H4 (cell line): ENCODE data around the gene PUDP. TPM values are rescaled to one million over a fixed set of nuclear protein-coding genes. Genes with fewer than 3 reads are reported as not detected.

Experiments used
- DNase-seq: peaks from one replicate; pipeline ENCODE4 v3.0.0-alpha.2; 2015; ENCODE audit warnings: low spot score
- total RNA-seq: library from RNA; depleted of rRNA; stranded (reverse); fragments of >200 nt; shearing (Covaris generic); gene quantifications from 2 replicates; pipeline ENCODE4 v1.2.3, GENCODE V29; 2014

Gene PUDP
- total RNA-seq, 1 experiment from 2014 or later, result 17.0 TPM

GRCh38 chrX:7074148-7074907, 73.6 kb downstream of the PUDP start:
- DNase-seq, result no peak

- no peak for DNase-seq
Observed at GRCh38 chrX:7073336-7073735, 74.6 kb downstream of the PUDP start.

- DNase-seq, result no peak
Observed at GRCh38 chrX:7072856-7073255, 75.1 kb downstream of the PUDP start.

GRCh38 chrX:7071390-7071789, 76.6 kb downstream of the PUDP start:
- DNase-seq, result no peak

- no peak for DNase-seq
Observed at GRCh38 chrX:7069556-7069955, 78.4 kb downstream of the PUDP start.

- peak; percentile 4 for DNase-seq
Observed at GRCh38 chrX:7068939-7069367, 79.0 kb downstream of the PUDP start.

- no peak for DNase-seq
Observed at GRCh38 chrX:7067256-7067655, 80.7 kb downstream of the PUDP start.

- DNase-seq, result no peak
Observed at GRCh38 chrX:7065473-7065872, 82.5 kb downstream of the PUDP start.

- no peak for DNase-seq
Observed at GRCh38 chrX:7062903-7063302, 85.0 kb downstream of the PUDP start.

GRCh38 chrX:7062276-7062675, 85.7 kb downstream of the PUDP start:
- DNase-seq, result peak; percentile 4

- DNase-seq, result no peak
Observed at GRCh38 chrX:7061429-7061828, 86.5 kb downstream of the PUDP start.

- DNase-seq, result no peak
Observed at GRCh38 chrX:7060444-7060843, 87.5 kb downstream of the PUDP start.

GRCh38 chrX:7059859-7060258, 88.1 kb downstream of the PUDP start:
- no peak for DNase-seq

GRCh38 chrX:7059214-7059838, 88.6 kb downstream of the PUDP start:
- DNase-seq, result no peak

- DNase-seq, result no peak
Observed at GRCh38 chrX:7055386-7056137, 92.4 kb downstream of the PUDP start.

GRCh38 chrX:7054219-7055216, 93.4 kb downstream of the PUDP start:
- DNase-seq, result no peak

GRCh38 chrX:7052541-7052940, 95.4 kb downstream of the PUDP start:
- DNase-seq, result no peak

GRCh38 chrX:7050271-7050670, 97.7 kb downstream of the PUDP start:
- DNase-seq, result no peak

- DNase-seq, result no peak
Observed at GRCh38 chrX:7047951-7048350, 100.0 kb downstream of the PUDP start.

GRCh38 chrX:7045238-7045955, 102.6 kb downstream of the PUDP start:
- no peak for DNase-seq
